G401 (cell line): Measurements from ENCODE around the gene GALNT11. TPM values are rescaled to one million over a fixed set of nuclear protein-coding genes. Genes with fewer than 3 reads are reported as not detected.
A peak's percentile ranks its signal among the peaks of the same experiment; 100 is the strongest.
"Not testable (repeated sequence)": the region's sequence is repeated elsewhere in the genome, so short reads cannot be mapped to it uniquely, and the experiment has no call there.

ENCODE experiments used
- DNase-seq: peaks from one replicate; pipeline ENCODE4 v3.0.0-alpha.2; 2015; ENCODE audit warnings: low spot score
- in situ Hi-C: cut with HindIII; loops from 2 replicates; pipeline ENCODE4 v1.10.0; 2016; ENCODE audit warnings: low sequenced_read_pairs, mixed read lengths
- total RNA-seq: library from RNA; depleted of rRNA; stranded (reverse); fragments of >200 nt; shearing (Covaris generic); gene quantifications from 2 replicates; pipeline ENCODE4 v1.2.3, GENCODE V29; 2014

The GALNT11 gene
- total RNA-seq, 1 experiment from 2014 or later, result 87.4 TPM

GRCh38 chr7:152063821-152064220 lies 38.3 kb downstream of the GALNT11 start:
- DNase-seq, in situ Hi-C loops: not testable (repeated sequence)

GRCh38 chr7:152065800-152066344 lies 40.4 kb downstream of the GALNT11 start:
- DNase-seq, in situ Hi-C loops: not testable (repeated sequence)

- DNase-seq, result no peak
- in situ Hi-C loops, result no loop called here
Observed at GRCh38 chr7:152072421-152072820, 46.9 kb downstream of the GALNT11 start.

GRCh38 chr7:152073352-152073751 lies 47.9 kb downstream of the GALNT11 start:
- in situ Hi-C loops, result no loop called here
- DNase-seq, result no peak

- in situ Hi-C loops, result no loop called here
- no peak for DNase-seq
Observed at GRCh38 chr7:152074673-152075072, 49.2 kb downstream of the GALNT11 start.

GRCh38 chr7:152075379-152075778 lies 49.9 kb downstream of the GALNT11 start:
- DNase-seq, in situ Hi-C loops: not testable (repeated sequence)

- in situ Hi-C loops, result no loop called here
- peak; percentile 41 for DNase-seq
Observed at GRCh38 chr7:152076324-152076821, 50.9 kb downstream of the GALNT11 start.

GRCh38 chr7:152076940-152077933 lies 51.8 kb downstream of the GALNT11 start:
- in situ Hi-C loops, result no loop called here
- DNase-seq, result no peak

- in situ Hi-C loops, result no loop called here
- no peak for DNase-seq
Observed at GRCh38 chr7:152078025-152078424, 52.6 kb downstream of the GALNT11 start.

- no peak for DNase-seq
- in situ Hi-C loops, result no loop called here
Observed at GRCh38 chr7:152078786-152079185, 53.3 kb downstream of the GALNT11 start.

- DNase-seq, result no peak
Observed at GRCh38 chr7:152081088-152081487, 55.6 kb downstream of the GALNT11 start.

GRCh38 chr7:152082073-152082721 lies 56.7 kb downstream of the GALNT11 start:
- in situ Hi-C loops, DNase-seq: not testable (repeated sequence)

More at GRCh38 chr7:152081088-152081487, 55.6 kb downstream of the GALNT11 start:
- in situ Hi-C loops, result no loop called here

GRCh38 chr7:152085131-152085530 lies 59.7 kb downstream of the GALNT11 start:
- in situ Hi-C loops, result no loop called here
- DNase-seq, result no peak

- DNase-seq, result no peak
- in situ Hi-C loops, result no loop called here
Observed at GRCh38 chr7:152086513-152086912, 61.0 kb downstream of the GALNT11 start.

GRCh38 chr7:152089183-152089582 lies 63.7 kb downstream of the GALNT11 start:
- no peak for DNase-seq
- in situ Hi-C loops, result no loop called here

GRCh38 chr7:152090747-152091146 lies 65.3 kb downstream of the GALNT11 start:
- in situ Hi-C loops, result no loop called here
- DNase-seq, result no peak

GRCh38 chr7:152093717-152094116 lies 68.2 kb downstream of the GALNT11 start:
- no peak for DNase-seq
- in situ Hi-C loops, result no loop called here

- in situ Hi-C loops, result no loop called here
Observed at GRCh38 chr7:152095771-152096170, 70.3 kb downstream of the GALNT11 start.

GRCh38 chr7:152097330-152097729 lies 71.9 kb downstream of the GALNT11 start:
- in situ Hi-C loops, result no loop called here
- DNase-seq, result no peak

More at GRCh38 chr7:152095771-152096170, 70.3 kb downstream of the GALNT11 start:
- DNase-seq, result no peak

- in situ Hi-C loops, result no loop called here
- DNase-seq, result no peak
Observed at GRCh38 chr7:152103066-152103465, 77.6 kb downstream of the GALNT11 start.
